ENCODE data around the gene KRTAP10-4.
"Not testable (repeated sequence)": the region's sequence is repeated elsewhere in the genome, so short reads cannot be mapped to it uniquely, and the experiment has no call there.

Gene KRTAP10-4

DNA sequence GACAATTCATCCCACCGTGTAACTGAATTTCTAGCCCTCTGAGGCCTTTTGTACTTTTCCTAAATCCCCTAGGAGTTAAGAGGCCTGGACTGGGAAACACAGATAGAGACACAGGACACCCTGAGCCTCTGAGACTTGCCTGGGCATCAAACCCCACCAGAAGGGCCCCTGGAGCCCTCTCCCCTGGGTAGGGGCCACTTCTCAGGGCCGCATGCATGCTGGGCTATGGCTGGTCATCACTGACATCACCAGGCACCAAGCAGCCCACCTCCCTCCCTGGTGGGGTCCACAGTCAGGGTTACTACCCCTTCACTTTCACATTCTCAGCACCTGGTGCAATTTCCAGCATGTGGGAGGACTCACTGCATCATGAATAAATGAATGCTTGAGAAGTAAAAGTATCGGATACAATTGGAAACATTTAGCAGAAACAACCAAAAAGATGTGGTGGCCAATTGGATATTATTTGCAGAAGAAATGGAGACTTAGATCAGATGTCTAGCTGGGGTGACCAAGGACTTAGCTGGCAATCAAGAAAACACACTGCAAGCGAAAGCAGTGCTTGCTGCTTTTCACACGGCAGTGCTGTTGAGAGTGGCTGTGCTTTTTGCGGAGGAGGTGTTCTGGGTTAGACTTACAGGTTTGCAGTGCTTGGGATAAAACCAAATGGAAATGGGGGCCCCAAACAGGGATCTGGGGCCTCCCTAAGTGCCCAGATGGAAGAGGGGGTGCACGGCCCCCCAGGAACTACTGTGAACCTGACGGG lies 25.9 kb downstream of the KRTAP10-4 start:
- DNase-seq (ENCODE audit: low spot score) = no peak

DNA sequence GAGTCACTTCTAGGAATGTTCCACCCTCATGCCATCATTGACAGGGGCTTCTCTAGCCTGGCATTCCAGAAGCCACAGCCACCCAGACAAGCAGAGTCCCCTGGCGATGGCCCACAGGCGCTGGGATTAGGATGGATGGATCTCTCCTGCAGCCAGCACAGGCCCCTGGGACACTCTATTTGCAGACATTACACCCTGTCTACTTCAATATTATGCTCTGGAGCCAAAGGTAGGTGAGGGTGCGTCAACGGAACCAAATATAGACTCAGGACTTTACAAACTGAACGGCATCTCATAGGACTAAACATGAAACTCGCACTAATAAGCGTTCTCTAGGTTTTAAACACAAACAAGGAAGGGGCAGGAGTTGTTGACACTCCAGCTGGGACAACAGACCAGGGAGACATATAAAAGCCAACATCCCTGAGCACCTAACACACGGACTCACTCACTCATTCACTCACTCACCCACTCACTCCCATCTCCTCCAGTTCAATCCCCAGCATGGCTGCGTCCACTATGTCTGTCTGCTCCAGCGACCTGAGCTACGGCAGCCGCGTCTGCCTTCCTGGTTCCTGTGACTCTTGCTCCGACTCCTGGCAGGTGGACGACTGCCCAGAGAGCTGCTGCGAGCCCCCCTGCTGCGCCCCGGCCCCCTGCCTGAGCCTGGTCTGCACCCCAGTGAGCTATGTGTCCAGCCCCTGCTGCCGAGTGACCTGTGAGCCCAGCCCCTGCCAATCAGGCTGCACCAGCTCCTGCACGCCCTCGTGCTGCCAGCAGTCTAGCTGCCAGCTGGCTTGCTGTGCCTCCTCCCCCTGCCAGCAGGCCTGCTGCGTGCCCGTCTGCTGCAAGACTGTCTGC lies 26.8 kb downstream of the KRTAP10-4 start, which contains the start of gene KRTAP10-7:
Gene KRTAP10-7, plus strand, starts transcription at position 480 of the 861 bp plus-strand sequence. Its CDS starts 25 bp downstream, at position 505.
- not testable (repeated sequence) for DNase-seq (ENCODE audit: low spot score)

DNA sequence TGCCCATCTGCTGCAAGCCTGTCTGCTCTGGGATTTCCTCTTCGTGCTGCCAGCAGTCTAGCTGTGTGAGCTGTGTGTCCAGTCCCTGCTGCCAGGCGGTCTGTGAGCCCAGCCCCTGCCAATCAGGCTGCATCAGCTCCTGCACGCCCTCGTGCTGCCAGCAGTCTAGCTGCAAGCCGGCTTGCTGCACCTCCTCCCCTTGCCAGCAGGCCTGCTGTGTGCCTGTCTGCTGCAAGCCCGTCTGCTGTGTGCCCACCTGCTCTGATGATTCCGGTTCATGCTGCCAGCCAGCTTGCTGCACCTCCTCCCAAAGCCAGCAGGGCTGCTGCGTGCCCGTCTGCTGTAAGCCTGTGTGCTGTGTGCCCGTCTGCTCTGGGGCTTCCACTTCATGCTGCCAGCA lies 27.6 kb downstream of the KRTAP10-4 start:
- not testable (repeated sequence) for DNase-seq (ENCODE audit: low spot score)

DNA sequence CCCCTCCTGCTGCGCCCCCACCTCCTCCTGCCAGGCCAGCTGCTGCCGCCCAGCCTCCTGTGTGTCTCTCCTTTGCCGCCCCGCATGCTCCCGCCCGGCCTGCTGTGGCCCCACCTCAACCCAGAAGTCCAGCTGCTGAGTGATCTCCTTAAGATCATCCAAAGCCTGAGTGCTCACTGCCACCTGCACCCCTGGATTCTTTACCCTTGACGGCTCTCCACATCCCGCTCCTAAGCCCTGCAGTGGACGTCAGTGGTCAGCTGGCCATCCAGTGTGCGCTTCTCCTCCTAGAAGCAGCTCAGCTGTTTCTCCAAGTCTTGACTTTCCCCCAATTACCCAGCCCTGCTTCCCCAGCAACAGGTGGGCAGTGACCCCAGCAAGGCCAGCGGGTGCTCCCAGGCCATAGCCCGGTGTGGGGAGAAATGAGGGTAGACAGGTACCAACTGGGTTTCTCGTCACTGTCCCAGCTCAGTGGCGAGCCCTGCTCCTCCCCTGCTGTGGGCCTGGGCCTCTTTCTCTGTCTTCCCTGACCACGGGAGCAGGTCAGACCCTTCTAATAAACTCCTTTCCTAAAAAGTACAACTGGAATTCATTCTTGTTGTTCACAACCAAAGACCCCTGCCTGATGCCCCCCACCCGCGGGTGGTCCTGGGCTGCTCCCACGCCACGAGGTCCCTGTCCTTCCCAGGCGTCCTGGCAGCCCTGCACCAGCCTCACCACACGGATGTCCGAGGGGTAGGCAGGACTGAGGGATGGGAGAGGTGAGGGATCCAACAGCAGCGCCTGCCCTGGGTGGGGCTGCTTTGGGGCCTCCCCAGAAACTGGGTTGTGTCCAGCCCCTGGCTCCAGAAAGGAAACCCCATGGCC lies 28.3 kb downstream of the KRTAP10-4 start:
- no peak for DNase-seq (ENCODE audit: low spot score)

DNA sequence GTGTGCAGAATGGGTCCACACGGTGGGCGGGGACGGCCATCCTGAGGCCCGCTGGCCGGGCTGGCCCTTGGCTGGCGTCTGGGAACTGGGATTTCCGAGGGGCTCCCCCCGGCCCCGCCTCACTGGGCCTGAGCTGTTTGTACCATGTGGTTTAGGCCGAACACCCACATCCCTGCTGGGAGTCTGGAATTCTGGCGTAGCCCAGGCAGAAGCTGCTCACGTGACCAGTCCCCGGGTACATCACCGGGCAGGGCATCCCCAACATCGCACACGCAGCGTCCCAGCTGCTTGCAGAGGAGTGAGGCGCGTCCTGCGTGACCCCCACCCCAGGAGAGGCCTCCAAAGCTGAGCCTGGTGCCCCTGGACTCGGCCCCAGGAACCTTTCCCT lies 28.9 kb downstream of the KRTAP10-4 start:
- DNase-seq (ENCODE audit: low spot score) = no peak

DNA sequence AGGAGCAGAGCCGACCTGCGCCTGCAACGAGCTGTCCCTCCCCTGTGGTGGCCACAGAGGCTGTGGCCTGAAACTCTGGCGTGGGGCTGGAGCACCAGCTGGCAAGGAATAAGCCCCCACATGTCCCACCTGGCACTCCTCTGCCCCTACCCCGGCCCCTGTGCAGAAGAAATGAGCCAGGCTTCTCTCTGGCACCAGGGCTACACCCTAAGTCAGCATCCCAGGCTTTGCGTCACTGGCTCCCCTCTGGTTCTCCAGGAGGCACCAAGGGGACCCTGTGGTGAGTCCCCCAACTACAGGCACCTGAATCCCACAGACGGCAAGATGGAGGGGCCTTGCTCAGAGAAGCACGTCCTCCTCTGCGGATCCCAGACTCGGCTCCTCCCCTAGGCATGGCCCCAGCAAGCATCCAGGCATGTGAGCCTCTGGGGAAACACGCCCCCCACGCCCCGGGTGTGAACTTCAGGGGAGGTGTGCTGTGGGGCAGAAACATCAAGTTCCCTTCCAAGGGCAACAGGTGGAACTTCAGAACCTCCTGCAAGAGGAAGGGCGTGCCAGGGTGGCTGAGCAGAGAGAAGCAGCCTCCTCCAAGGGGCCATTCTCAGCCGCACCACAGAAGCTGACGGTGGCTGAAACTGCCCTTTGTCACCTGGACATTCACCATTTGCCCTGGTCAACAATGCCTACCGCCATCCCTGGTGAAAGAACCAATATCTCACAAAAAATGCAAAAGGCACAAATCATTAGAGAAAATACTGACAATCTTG lies 29.8 kb downstream of the KRTAP10-4 start:
- DNase-seq (ENCODE audit: low spot score) = no peak

DNA sequence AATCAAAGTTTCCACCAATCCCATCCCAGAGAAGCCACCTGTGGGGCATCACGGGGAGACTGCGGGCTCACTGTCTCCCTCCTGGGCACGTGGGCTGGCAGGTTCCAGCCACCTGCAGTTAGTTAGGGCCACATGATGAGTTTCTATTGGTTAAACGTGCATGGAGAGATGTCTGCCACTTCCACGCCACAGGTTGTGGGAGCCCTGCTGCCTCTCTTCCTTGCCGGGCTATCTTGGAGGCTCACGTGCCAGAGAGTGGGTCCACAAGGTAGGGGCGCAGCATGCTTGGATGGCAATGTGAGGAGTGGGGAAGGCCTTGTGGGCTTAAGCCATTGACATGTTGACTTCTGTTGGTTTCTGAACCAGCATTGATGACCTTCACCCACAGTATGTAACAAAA lies 30.4 kb downstream of the KRTAP10-4 start:
- no peak for DNase-seq (ENCODE audit: low spot score)

DNA sequence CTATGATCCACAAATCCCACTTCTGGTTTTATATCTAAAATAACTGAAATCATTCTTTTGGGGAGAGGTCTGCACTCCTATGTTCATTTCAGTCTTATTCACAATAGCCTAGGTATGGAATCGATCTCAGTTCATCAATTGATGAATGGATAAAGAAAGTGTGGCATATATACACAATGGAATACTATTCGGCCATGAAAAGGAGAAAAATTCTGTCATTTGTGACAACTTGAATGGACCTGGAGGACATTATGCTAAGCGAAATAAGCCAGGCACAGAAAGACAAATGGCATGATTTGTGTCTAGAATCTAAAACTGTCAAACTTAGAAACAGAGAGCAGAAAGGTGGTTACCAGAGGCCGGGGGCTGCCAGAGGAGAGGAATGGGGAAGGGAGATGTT lies 33.0 kb downstream of the KRTAP10-4 start:
- no peak for DNase-seq (ENCODE audit: low spot score)

DNA sequence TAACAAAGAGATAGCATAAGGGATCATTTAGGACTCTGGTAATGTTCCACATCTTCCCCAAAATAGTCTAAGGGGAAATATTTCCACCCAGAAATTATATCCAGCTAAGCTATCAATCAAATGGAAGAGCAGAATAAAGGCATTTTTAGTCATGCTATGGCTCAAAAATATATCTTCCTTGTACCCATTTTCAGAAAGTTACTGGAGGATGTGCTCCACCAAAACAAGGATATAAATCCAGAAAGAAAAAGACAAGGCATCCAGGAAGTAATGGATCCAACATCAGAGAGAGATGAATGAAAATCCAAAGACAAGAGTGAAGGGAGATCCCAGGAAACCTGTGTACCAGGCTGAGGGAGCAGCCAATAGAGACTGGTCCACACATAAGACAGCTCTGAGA lies 35.7 kb downstream of the KRTAP10-4 start:
- DNase-seq (ENCODE audit: low spot score) = no peak

DNA sequence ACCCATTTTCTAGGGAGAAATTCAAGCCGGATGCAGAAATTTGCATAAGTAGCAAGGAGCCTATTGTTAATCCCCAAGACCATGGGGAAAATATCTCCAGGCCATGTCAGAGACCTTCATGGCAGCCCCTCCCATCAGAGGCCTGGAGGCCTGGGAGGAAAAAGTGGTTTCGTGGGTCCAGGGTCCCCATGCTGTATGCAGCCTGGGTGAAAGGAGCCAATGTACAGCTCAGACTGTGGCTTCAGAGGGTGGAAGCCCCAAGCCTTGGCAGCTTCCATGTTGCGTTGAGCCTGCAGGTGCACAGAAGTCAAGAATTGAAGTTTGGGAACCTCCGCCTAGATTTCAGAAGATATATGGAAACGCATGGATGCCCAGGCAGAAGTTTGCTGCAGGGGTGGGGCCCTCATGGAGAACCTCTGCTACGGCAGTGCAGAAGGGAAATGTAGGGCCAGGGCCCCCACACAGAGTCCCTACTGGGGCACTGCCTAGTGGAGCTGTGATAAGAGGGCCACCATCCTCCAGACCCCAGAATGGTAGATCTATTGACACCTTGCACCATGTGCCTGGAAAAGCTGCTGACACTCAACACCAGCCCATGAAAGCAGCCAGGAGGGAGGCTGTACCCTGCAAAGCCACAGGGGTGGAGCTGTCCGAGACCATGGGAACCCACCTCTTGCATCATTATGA lies 36.8 kb downstream of the KRTAP10-4 start:
- DNase-seq (ENCODE audit: low spot score) = not testable (repeated sequence)

DNA sequence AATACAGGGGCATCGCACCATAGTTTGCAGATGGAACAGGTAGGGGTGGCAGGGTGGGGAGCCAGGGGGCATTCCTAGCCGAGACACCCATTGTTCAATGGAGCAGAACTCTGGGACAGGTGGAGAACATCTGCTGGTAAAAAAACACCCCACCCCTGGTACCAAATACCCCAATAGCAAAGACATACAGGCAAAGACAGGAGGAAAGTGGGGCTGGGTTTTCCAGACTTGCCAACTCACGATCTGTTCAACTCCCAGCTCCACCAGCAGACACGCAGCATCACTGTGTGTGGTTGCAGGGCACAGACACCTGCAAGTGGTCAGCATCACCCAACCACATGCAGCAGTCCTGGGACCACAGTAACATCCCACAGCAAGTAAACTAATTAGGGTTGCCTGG lies 38.0 kb downstream of the KRTAP10-4 start:
- no peak for DNase-seq (ENCODE audit: low spot score)

DNA sequence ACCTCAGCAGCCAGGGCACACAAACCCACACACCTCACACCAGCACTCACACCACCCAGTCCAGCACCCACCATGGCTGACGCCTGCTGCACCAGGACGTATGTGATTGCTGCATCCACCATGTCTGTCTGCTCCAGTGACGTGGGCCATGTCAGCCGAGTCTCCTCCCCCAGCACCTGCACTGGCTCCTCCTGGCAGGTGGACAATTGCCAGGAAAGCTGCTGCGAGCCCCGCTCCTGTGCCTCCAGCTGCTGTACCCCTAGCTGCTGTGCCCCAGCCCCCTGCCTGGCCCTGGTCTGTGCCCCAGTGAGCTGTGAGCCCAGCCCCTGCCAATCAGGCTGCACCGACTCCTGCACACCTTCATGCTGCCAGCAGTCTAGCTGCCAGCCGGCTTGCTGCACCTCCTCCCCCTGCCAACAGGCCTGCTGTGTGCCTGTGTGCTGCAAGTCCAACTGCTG lies 38.5 kb downstream of the KRTAP10-4 start, which contains the start of gene KRTAP10-8:
Gene KRTAP10-8, plus strand, starts transcription at position 51 of the 458 bp plus-strand sequence. Its CDS starts 22 bp downstream, at position 73.
- no peak for DNase-seq (ENCODE audit: low spot score)

DNA sequence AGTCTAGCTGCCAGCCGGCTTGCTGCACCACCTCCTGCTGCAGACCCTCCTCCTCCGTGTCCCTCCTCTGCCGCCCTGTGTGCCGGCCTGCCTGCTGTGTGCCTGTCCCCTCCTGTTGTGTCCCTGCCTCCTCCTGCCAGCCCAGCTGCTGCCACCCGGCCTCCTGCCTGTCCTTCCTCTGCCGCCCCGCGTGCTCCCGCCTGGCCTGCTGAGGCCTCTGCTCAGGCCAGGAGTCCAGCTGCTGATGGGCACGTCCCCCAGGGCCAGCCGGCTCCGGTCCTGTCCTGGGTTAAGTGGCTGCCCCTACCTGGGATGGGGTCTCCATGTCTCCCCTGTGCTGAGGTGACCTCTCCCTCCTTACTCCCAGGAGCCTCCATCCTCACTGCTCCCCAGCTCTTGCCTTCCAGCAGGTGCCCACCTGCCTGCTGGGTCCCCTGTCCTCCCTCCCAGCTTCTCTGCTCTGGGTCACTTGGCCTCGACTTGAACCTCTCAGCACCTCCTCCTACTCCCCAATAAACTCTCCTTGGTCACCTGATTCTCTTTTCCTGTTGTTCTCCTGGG lies 39.2 kb downstream of the KRTAP10-4 start:
- DNase-seq (ENCODE audit: low spot score) = no peak

DNA sequence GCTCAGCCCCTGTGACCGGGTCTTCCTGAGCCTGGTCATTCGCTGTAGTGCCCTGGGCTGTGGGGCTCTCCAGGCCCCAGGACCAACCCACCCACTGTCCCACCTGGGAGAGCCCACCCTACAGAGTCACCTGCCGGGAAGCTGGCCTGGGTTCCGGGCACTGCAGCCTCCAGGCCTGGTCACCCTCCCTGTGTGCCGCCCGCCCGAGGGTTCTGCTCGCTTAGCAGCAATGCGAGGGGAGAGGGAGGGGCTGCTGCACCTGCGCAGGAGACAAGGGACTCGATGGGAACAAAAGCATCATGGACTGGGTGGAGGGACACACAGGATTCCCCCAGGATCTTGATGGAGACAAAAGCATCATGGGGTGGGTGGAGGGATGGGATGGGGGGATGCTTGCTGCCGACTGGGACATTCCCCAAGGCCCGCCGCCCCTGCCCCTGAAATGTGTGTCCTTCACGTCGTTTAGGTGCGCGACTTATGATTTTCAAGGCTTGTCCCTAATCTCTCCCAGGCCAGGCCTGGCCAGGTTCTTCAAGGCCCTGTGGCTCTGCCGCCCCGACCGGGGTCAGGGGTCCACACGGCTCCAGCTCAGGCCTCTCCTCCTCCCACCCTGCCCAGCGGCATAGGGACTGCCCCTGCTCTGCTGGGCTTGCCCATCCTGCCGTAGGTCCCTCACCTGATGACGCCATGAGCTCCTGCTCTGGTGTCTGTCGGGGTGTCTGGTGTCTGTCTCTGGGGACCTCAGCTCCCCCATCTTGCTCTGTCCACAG lies 40.0 kb downstream of the KRTAP10-4 start:
- DNase-seq (ENCODE audit: low spot score) = no peak

DNA sequence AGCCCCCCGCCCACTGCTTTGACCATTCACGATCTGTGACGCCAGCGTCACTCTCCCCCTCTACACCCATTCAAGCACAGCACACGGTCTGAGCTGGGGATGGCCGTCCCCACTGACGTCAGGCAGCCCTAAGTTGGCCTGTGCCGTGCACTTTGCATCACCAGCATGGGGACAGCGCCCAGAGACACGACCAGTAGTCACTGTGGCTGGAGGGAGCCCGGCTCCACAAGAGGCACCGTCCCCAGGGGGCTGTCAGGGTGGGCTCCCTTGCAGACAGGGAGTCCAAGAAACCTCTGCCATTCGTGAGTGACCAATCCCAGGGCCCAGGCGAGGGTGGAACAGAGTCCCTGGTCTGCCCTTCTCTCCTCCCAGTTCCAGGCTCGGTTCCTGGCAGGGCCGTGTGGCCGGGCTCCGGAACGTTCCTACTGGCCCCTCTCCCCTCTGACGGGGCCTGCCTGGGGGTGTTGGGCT lies 40.7 kb downstream of the KRTAP10-4 start:
- no peak for DNase-seq (ENCODE audit: low spot score)

DNA sequence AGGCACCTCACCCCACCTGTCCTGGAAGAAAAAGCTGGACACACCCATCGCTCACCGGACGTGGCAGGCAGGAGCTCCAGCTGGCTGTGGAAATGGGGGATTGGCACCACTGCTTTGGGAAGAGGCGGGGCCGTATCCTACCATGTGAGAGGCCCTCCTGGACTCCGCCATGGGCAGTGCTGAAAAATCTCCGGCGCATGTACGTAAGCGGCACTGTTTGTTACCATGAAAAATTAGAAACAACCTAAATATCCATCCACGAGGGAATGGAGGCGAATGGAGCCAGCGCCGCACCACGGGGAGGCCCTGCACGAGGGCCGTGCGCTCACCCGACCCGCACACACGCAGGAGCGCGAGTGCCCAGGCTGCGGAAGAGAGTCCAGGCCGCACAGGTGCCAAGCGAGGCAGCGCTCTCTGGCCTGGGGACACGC lies 41.4 kb downstream of the KRTAP10-4 start:
- DNase-seq (ENCODE audit: low spot score) = no peak

DNA sequence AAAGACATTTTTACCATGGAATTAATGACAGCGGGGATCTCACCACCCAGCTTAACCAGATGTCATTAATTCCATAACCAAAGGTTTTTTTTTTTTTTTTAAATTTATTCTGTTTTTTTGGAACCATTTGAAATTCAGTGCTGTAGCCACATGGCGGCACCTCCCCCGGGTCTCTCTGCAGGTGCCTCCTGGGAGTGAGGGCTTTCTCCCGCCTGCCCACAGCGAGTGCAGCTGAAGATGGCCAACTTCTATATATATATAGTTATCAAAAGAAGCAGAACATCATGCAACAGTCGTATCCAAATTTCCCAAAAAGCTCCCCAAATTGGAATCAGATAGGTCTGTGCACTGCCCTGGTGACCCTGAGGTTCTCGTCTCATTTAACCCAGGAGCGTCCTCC lies 41.9 kb downstream of the KRTAP10-4 start:
- DNase-seq (ENCODE audit: low spot score) = no peak

DNA sequence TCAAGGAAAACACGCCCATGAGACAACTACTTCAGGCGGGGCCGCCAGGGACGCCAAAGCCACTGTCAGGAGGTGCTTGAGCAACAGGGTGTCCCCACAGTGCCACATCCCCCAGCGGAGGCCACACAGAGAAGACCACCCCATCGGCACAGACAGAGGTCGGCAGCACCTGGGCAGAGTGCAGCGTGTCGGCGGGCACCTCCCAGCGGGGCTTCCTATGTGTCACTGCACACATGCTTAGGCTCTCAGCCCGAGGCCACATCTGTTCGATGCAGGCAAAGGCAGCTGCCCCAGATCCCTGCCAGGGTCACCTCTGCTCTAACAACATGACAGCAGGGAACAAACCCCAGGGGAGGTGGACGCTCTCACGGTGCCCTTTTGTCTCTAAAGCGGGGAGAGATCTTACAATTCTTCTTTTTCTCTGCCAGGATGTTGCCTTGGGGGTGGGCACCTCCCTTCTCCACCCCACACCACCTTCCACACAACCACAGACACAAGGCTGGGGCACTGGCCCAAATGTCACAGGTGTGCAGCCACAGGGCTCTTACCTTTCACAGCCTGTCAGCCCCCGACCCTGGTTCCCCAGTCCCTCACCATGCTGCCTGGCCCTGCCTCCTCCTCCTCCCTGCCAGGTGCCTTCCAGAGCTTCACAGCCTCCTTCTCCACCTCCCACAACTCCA lies 42.5 kb downstream of the KRTAP10-4 start:
- DNase-seq (ENCODE audit: low spot score) = no peak

DNA sequence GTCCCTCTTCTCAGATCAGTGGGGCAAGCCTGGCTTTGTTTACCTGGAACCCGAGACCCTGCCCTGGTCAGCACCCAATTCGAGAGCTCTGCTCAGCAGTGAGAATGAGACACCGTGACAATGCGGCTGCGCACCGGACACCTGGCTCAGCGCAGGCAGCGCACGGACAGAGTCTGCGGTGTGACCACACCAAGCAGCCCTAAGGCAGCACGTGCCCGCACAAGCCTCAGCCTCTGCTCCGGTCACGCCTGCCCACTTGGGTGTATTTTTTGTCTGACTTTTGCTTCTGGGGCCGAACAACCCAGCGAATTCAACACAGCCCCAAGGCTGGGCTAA lies 43.0 kb downstream of the KRTAP10-4 start:
- DNase-seq (ENCODE audit: low spot score) = no peak

Data from iPS-NIHi11 (cell line).